HG02884 (cell line): ENCODE results near the gene PTPRN2.

Source experiments
- ATAC-seq: cut with Tn5 transposase; IDR thresholded peaks from one replicate; pipeline ENCODE4 v1.9.1; 2021; ENCODE audit warnings: mild to moderate bottlenecking, moderate library complexity; ENCODE audit not compliant: unreplicated experiment

The PTPRN2 gene

GRCh38 chr7:157621131-157621681 is 966.4 kb downstream of the PTPRN2 start:
- no peak for ATAC-seq

- ATAC-seq: no peak
Observed at GRCh38 chr7:157620616-157621015, 967.0 kb downstream of the PTPRN2 start.

DNA sequence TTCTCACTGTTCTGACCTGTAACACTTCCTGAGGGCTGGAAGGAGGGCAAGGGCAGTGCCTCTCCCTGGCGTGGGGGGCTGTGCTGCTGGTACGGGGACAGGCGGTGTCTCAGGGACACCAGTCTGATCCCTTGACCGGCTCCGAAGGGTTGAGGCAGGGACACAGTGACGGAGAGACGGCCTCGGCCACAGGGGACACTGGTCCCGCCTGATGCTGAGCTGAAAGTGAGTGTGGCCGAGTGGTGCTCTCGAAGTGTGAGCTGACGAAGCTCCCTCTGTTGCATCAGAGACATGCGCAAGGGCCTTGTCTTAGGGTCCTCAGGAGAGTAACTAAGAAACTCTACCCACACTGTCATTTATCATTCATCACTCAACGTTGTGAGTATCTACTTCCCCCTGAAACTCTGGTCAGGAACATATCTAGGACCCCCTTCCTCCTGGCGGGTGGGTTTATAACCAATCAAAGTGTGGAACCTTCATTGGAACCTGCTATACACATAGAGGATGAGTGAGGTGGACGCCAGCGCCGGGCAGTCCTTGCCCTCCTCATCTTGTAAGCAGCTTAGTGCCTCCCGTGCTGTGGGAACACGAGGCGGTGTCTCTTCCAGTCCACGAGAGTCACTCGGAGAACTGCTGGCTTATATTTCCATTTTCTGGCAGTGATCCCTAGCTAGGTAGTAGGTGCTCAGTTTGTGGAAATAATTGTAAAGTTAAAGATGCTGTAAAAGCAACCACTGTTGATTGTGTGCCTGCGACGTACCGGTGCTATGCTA is 967.7 kb downstream of the PTPRN2 start:
- no peak for ATAC-seq

- no peak for ATAC-seq
Observed at GRCh38 chr7:157618823-157619606, 968.6 kb downstream of the PTPRN2 start.

DNA sequence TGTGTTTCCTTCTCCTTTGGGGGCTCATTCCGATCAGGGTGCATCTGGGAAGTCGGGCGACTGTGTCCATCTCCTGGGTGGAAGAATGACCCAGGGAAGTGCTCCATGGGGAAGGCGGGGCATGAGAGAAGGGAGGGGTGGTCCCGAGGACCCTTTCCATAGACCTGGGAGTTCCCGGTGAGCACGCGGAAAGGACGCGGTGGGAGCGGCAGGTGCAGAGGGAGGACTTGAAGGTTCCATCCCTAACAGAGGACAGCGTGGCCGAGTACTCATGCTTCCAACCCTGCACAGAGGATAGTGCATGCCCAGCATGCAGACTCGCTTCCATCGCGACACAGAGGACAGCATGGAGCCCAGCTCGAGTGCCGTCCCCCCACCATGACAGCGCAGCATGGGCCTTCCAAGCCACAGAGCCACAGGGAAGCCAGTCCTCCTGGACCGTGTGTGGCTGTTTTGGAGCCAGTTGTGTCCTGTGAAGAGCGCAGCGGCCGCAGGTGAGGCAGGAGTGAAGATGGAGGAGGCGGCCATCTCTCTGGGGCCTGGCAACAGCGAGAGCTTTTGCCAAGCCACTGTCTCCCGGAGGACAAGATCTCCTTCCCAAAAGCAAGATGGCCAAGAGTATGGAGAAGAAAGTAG is 969.4 kb downstream of the PTPRN2 start:
- no peak for ATAC-seq

DNA sequence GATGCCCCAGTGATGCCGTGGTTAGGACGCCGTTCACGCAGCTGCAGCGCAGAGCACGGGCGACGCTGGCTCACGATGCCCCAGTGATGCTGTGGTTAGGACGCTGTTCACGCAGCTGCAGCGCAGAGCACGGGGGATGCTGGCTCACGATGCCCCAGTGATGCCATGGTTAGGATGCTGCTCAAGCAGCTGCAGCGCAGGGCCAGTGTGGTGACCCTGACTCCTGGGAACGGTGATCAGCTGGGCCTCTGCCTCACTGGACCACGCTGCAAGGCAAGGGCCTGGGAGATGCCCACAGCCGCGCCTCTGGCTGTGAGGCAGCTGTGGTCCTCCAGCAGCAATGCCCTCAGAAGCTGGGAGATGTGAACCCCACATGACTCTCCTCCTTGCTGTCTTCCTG is 970.2 kb downstream of the PTPRN2 start:
- ATAC-seq: no peak

DNA sequence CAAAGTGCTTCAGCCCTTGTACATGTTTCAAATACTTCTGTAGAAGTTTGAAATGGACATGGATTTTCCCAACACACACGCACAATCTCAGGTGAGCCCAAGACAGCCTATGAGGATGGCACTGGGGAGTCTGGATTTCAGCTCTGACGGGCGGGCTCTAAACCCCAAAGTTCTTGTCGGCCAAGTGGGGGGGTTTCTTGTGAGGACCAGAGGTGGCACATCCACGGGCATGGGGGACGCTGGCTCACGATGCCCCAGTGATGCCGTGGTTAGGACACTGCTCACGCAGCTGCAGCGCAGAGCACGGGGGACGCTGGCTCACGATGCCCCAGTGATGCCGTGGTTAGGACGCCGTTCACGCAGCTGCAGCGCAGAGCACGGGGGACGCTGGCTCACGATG is 970.7 kb downstream of the PTPRN2 start:
- no peak for ATAC-seq

- ATAC-seq: no peak
Observed at GRCh38 chr7:157616426-157616825, 971.2 kb downstream of the PTPRN2 start.

DNA sequence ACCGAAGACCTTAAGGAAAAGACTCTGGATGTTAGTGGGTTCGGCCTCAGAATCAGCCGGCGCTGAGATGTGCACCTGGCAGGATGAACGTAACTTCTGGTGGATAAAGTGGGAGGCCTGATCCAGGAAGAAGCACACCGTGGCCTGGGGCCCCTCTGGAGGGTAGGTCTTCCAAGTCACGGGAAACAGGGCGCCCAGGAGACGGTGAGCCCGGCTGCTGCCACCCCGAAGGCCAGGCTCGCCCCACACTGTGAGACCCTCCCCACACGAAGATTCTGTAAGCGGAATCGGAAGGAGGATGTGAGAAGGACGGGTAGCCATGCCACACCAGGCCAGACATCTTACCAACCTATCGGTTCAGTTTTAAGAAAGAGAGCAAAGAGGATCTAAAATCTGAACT is 971.8 kb downstream of the PTPRN2 start:
- no peak for ATAC-seq

DNA sequence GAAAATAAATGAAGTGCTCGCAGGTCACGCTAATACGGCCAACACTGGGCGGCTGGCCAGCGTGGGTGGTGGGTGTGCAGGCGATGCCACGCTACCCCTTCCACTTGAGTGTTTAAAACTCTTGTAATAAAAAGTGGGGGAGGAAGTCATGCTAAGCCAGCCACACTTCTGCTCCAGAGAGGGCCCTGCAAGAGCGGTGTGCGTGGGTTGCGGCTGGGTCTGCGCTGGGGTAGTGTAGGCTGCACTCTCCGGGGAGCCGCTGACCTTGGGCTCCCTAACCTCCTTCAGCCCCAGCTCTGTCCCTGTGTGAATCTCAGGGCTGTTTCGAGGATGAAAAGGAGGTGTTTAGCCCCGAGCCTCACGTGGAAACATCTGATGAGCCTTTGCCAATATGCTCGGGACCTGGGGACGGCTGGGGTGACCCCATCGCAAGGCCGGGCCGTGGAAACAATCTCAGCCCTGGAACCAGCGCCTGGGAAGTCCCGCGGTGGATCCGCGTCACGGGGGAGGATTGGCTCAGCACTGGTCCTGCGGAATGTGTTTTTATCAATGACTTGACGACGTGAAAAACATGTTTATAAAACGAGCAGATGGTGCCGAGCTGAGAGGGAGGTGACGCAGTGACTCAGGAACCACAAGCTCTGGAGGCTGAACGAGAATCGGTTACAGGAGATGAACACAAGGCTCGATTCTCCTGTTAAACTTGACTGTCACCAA is 972.4 kb downstream of the PTPRN2 start:
- no peak for ATAC-seq

- ATAC-seq: no peak
Observed at GRCh38 chr7:157614457-157615020, 973.1 kb downstream of the PTPRN2 start.

GRCh38 chr7:157613575-157614322 is 973.9 kb downstream of the PTPRN2 start:
- no peak for ATAC-seq

GRCh38 chr7:157612664-157613561 is 974.7 kb downstream of the PTPRN2 start:
- peak; percentile 62 for ATAC-seq

DNA sequence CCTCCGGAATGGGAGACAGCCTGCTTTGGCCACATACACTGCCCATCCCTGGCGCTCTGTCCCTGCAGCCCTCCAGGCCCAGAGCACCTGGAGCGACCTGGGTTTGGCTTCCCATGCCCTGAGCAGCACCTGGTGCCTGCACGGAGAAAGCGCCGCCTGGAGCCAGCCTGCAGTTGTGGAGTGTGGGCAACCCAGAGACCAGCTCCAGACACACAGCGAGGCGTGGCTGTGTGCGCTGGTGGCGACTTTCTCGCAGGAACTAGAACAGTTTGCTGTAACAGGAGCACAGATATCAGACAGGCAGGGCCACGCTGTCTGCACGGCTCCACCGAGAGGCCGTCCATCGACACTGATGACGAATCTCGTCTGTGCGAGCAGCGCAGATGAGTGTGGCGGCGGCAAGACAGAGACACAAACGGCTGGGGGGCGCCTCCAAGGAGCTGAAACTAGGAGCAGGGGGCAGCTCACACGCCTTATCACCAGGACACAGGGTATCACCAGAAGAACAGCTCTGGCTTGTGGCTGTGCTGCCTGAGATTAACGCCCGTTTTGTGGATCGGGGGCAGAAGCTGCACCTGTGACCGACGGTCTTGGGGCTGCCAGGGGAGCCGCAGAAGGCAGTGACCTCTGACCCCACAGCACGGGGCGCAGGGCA is 975.5 kb downstream of the PTPRN2 start:
- ATAC-seq: no peak

DNA sequence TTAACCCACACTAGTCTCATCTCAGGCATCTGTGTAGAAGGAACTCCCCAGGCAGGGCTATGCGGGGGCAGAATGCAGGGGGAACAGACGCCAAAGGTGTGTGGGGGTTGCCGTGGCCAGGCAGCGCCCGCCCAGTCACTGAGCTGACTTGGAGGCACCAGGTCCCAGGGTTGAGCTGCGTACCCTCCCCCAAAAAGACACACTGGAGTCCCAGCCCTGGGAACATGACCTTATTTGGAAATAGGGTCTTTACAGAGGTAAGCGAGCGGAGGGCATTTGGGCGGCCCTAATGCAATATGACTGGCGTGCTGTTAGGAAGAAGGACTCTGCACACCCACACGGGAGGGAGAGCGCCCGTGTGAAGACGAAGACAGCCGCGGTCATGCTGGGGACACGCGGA is 976.3 kb downstream of the PTPRN2 start:
- no peak for ATAC-seq

DNA sequence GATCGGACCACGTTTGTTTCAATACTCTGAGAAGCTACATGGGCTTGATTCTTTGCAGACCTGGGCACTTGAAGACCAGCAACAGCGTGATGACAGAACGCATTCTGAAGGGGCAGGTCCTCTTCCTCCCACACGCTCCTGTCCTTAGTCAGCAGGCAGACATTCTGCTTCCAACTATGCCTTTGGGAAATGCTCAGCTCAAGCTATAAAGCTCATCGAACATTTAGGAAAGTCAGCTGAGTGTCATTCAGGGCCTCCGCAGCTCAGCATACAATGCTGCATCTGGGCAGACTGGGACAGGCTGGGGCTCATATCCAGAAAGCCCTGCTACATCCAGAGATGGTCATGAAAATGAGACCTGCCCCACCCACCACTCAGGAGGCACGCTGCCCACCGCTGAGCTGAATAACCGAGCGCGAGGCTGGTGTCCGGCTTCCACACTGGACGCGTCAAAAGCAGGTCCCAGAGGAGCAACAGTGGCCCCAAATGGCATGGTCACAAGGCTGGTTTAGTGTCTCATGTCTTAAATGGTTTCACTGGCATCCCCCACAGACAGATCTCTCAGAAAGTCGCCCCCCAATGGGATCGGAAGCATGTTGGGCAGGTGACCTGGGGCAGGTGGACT is 976.8 kb downstream of the PTPRN2 start:
- ATAC-seq: no peak

- no peak for ATAC-seq
Observed at GRCh38 chr7:157609932-157610640, 977.5 kb downstream of the PTPRN2 start.
